Stimulated activated effector memory CD8-positive, alpha-beta T cell treated with anti-CD3 and anti-CD28 coated beads, Interleukin-12 subunit alpha, Interleukin-12 subunit beta, amount 100 ng/mL, for 72 hours (primary cell): ENCODE measurements around the gene NTN1.

Experiments
- ATAC-seq: fragments of 150-1000 bp; cut with Tn5 transposase; 2 replicates; pipeline ENCODE4 v1.10.0; 2021
- DNase-seq, 2 donors: peaks; one replicate each; pipeline ENCODE4 v3.0.0; 2021 to 2022; ENCODE audit warnings: low spot score in 2 of 2
- H3K27ac Mint-ChIP-seq: one replicate; pipeline ENCODE4 v1.8.0; 2022; ENCODE audit warnings: mild to moderate bottlenecking, mixed read lengths
- H3K36me3 Mint-ChIP-seq: one replicate; pipeline ENCODE4 v1.8.0; 2022; ENCODE audit warnings: mild to moderate bottlenecking, mixed read lengths
- H3K4me1 Mint-ChIP-seq: one replicate; pipeline ENCODE4 v1.8.0; 2022; ENCODE audit warnings: mixed read lengths
- H3K4me3 Mint-ChIP-seq: one replicate; pipeline ENCODE4 v1.8.0; 2022; ENCODE audit warnings: mild to moderate bottlenecking, mixed read lengths
- H3K9me3 Mint-ChIP-seq: one replicate; pipeline ENCODE4 v1.8.0; 2022; ENCODE audit warnings: mixed read lengths

Gene NTN1

GRCh38 chr17:9166788-9167187 lies 145.5 kb downstream of the NTN1 start:
- Mint-ChIP-seq H3K9me3 (no peaks in the 10 kb centered on the region), H3K4me3 (no peak overlapping the region), H3K4me1 (no peaks in the 10 kb centered on the region), H3K27ac (no peak overlapping the region), H3K36me3 (no peaks in the 10 kb centered on the region)
- ATAC-seq (no peak), DNase-seq (no peak)

- ATAC-seq (no peak), DNase-seq (no peak)
- no peak overlapping the region for H3K4me3 Mint-ChIP-seq
- H3K27ac Mint-ChIP-seq: no peak overlapping the region
- no peaks in the 10 kb centered on the region for H3K9me3 Mint-ChIP-seq
- H3K36me3 Mint-ChIP-seq: no peaks in the 10 kb centered on the region
- H3K4me1 Mint-ChIP-seq: no peaks in the 10 kb centered on the region
Observed at GRCh38 chr17:9167379-9167778, 146.1 kb downstream of the NTN1 start.

- Mint-ChIP-seq H3K9me3 (no peaks in the 10 kb centered on the region), H3K27ac (no peak overlapping the region), H3K4me1 (no peaks in the 10 kb centered on the region), H3K36me3 (no peaks in the 10 kb centered on the region), H3K4me3 (no peak overlapping the region)
- ATAC-seq (no peak), DNase-seq (no peak)
Observed at GRCh38 chr17:9169116-9169515, 147.8 kb downstream of the NTN1 start.

GRCh38 chr17:9170336-9170735 lies 149.0 kb downstream of the NTN1 start:
- no peak overlapping the region for H3K4me3 Mint-ChIP-seq
- DNase-seq: no peak

GRCh38 chr17:9170853-9171252 lies 149.5 kb downstream of the NTN1 start:
- DNase-seq: no peak
- H3K36me3 Mint-ChIP-seq: no peaks in the 10 kb centered on the region
- H3K27ac Mint-ChIP-seq: no peak overlapping the region
- H3K4me1 Mint-ChIP-seq: no peaks in the 10 kb centered on the region
- H3K9me3 Mint-ChIP-seq: no peaks in the 10 kb centered on the region
- ATAC-seq: no peak
- no peak overlapping the region for H3K4me3 Mint-ChIP-seq

More at GRCh38 chr17:9170336-9170735, 149.0 kb downstream of the NTN1 start:
- no peaks in the 10 kb centered on the region for H3K4me1 Mint-ChIP-seq
- H3K36me3 Mint-ChIP-seq: no peaks in the 10 kb centered on the region
- no peak for ATAC-seq
- H3K9me3 Mint-ChIP-seq: no peaks in the 10 kb centered on the region
- no peak overlapping the region for H3K27ac Mint-ChIP-seq

GRCh38 chr17:9173386-9173983 lies 152.2 kb downstream of the NTN1 start:
- H3K4me1 Mint-ChIP-seq: no peaks in the 10 kb centered on the region
- no peak overlapping the region for H3K4me3 Mint-ChIP-seq
- DNase-seq (no peak), ATAC-seq (no peak)
- no peaks in the 10 kb centered on the region for H3K9me3 Mint-ChIP-seq
- no peak overlapping the region for H3K27ac Mint-ChIP-seq
- no peaks in the 10 kb centered on the region for H3K36me3 Mint-ChIP-seq

GRCh38 chr17:9174312-9174711 lies 153.0 kb downstream of the NTN1 start:
- Mint-ChIP-seq H3K36me3 (no peaks in the 10 kb centered on the region), H3K4me3 (no peak overlapping the region), H3K4me1 (no peaks in the 10 kb centered on the region), H3K27ac (no peak overlapping the region), H3K9me3 (no peaks in the 10 kb centered on the region)
- ATAC-seq (no peak), DNase-seq (no peak)

GRCh38 chr17:9174779-9175574 lies 153.7 kb downstream of the NTN1 start:
- DNase-seq (no peak), ATAC-seq (no peak)
- Mint-ChIP-seq H3K4me3 (no peak overlapping the region), H3K27ac (no peak overlapping the region), H3K9me3 (no peaks in the 10 kb centered on the region), H3K36me3 (no peaks in the 10 kb centered on the region), H3K4me1 (no peaks in the 10 kb centered on the region)

GRCh38 chr17:9175700-9176467 lies 154.6 kb downstream of the NTN1 start:
- no peaks in the 10 kb centered on the region for H3K9me3 Mint-ChIP-seq

GRCh38 chr17:9177212-9177611 lies 155.9 kb downstream of the NTN1 start:
- DNase-seq: no peak
- H3K4me1 Mint-ChIP-seq: no peaks in the 10 kb centered on the region
- H3K36me3 Mint-ChIP-seq: no peaks in the 10 kb centered on the region
- no peak overlapping the region for H3K27ac Mint-ChIP-seq
- H3K4me3 Mint-ChIP-seq: no peak overlapping the region
- H3K9me3 Mint-ChIP-seq: no peaks in the 10 kb centered on the region
- no peak for ATAC-seq

More at GRCh38 chr17:9175700-9176467, 154.6 kb downstream of the NTN1 start:
- no peaks in the 10 kb centered on the region for H3K36me3 Mint-ChIP-seq
- DNase-seq (no peak), ATAC-seq (peak; percentile 45)
- H3K27ac Mint-ChIP-seq: no peak overlapping the region
- H3K4me3 Mint-ChIP-seq: no peak overlapping the region
- no peaks in the 10 kb centered on the region for H3K4me1 Mint-ChIP-seq

- H3K4me1 Mint-ChIP-seq: no peaks in the 10 kb centered on the region
- H3K36me3 Mint-ChIP-seq: no peaks in the 10 kb centered on the region
- DNase-seq (no peak), ATAC-seq (no peak)
- H3K9me3 Mint-ChIP-seq: no peaks in the 10 kb centered on the region
- no peak overlapping the region for H3K27ac Mint-ChIP-seq
- no peak overlapping the region for H3K4me3 Mint-ChIP-seq
Observed at GRCh38 chr17:9178319-9178718, 157.0 kb downstream of the NTN1 start.

GRCh38 chr17:9179602-9180001 lies 158.3 kb downstream of the NTN1 start:
- peaks cover 8% of the 10 kb centered on the region for H3K4me1 Mint-ChIP-seq
- ATAC-seq: no peak
- H3K9me3 Mint-ChIP-seq: no peaks in the 10 kb centered on the region

GRCh38 chr17:9181640-9182039 lies 160.3 kb downstream of the NTN1 start:
- ATAC-seq: no peak
- H3K9me3 Mint-ChIP-seq: no peaks in the 10 kb centered on the region
- no peak overlapping the region for H3K4me3 Mint-ChIP-seq
- H3K4me1 Mint-ChIP-seq: peaks cover 8% of the 10 kb centered on the region
- no peak for DNase-seq
- no peaks in the 10 kb centered on the region for H3K36me3 Mint-ChIP-seq
- no peak overlapping the region for H3K27ac Mint-ChIP-seq

More at GRCh38 chr17:9179602-9180001, 158.3 kb downstream of the NTN1 start:
- DNase-seq: no peak
- Mint-ChIP-seq H3K36me3 (no peaks in the 10 kb centered on the region), H3K4me3 (no peak overlapping the region), H3K27ac (no peak overlapping the region)

- no peaks in the 10 kb centered on the region for H3K36me3 Mint-ChIP-seq
- H3K4me3 Mint-ChIP-seq: no peak overlapping the region
- DNase-seq (no peak), ATAC-seq (peak; percentile 45)
- H3K4me1 Mint-ChIP-seq: peaks cover 8% of the 10 kb centered on the region
- no peaks in the 10 kb centered on the region for H3K9me3 Mint-ChIP-seq
- no peak overlapping the region for H3K27ac Mint-ChIP-seq
Observed at GRCh38 chr17:9183306-9183705, 162.0 kb downstream of the NTN1 start.

GRCh38 chr17:9185142-9185541 lies 163.8 kb downstream of the NTN1 start:
- no peak for DNase-seq
- Mint-ChIP-seq H3K27ac (no peak overlapping the region), H3K4me3 (no peak overlapping the region), H3K36me3 (no peaks in the 10 kb centered on the region), H3K4me1 (peaks cover 8% of the 10 kb centered on the region), H3K9me3 (no peaks in the 10 kb centered on the region)
- ATAC-seq: no peak
